Neural cell (in vitro differentiated cells): Measurements from ENCODE around the gene ASS1. TPM values are rescaled to one million over a fixed set of nuclear protein-coding genes. Genes with fewer than 3 reads are reported as not detected.

Experiments
- H2AFZ ChIP-seq: fragments of 200-600, 300-800 bp; sonication (generic), shearing (Covaris generic); 2 replicates; pipeline ENCODE4 v1.6.0; 2014; ENCODE audit warnings: low read depth, mild to moderate bottlenecking, antibody characterized with exemption, low read length, moderate library complexity
- H3F3A ChIP-seq: fragments of 200-600 bp; shearing (Covaris generic); 2 replicates; pipeline ENCODE4 v1.6.1; 2016; ENCODE audit warnings: mild to moderate bottlenecking, moderate library complexity, mixed read lengths, antibody characterized with exemption, low read length; ENCODE audit not compliant: insufficient read depth, poor library complexity, severe bottlenecking
- H3K27ac ChIP-seq: fragments of 200-600, 300-800 bp; sonication (generic), shearing (Covaris generic); 2 replicates; pipeline ENCODE4 v1.5.1; 2014; ENCODE audit warnings: mild to moderate bottlenecking, low read length, moderate library complexity
- H3K27me3 ChIP-seq: fragments of 300-800, 200-600 bp; sonication (generic), shearing (Covaris generic); 2 replicates; pipeline ENCODE4 v1.6.0; 2014; ENCODE audit warnings: mild to moderate bottlenecking, low read depth, low read length, moderate library complexity; ENCODE audit not compliant: insufficient read depth
- H3K36me3 ChIP-seq: fragments of 300-800, 200-600 bp; sonication (generic), shearing (Covaris generic); 2 replicates; pipeline ENCODE4 v1.5.1; 2014; ENCODE audit warnings: mild to moderate bottlenecking, antibody characterized with exemption, low read length, moderate library complexity; ENCODE audit not compliant: insufficient read depth
- H3K4me2 ChIP-seq: fragments of 300-800, 200-600 bp; sonication (generic), shearing (Covaris generic); 2 replicates; pipeline ENCODE4 v1.6.0; 2014; ENCODE audit warnings: mild to moderate bottlenecking, low read length
- H3K4me3 ChIP-seq: fragments of 300-800, 200-600 bp; sonication (generic), shearing (Covaris generic); 2 replicates; pipeline ENCODE4 v1.5.1; 2014; ENCODE audit warnings: mild to moderate bottlenecking, low read length, moderate library complexity
- H3K79me2 ChIP-seq: fragments of 200-600 bp; shearing (Covaris generic); replicated peaks from 2 replicates; pipeline ENCODE4 v1.6.0; 2014; ENCODE audit warnings: mild to moderate bottlenecking, low read length, moderate library complexity; ENCODE audit not compliant: insufficient read depth
- H3K9ac ChIP-seq: fragments of 300-800, 200-600 bp; sonication (generic), shearing (Covaris generic); 2 replicates; pipeline ENCODE4 v1.6.1; 2016; ENCODE audit warnings: mild to moderate bottlenecking, low read length, mixed read lengths
- H3K9me2 ChIP-seq: fragments of 200-600 bp; shearing (Covaris generic); 2 replicates; pipeline ENCODE4 v1.6.1; 2016; ENCODE audit warnings: mild to moderate bottlenecking, low read length, mixed read lengths; ENCODE audit not compliant: insufficient read depth
- H3K9me3 ChIP-seq: fragments of 200-600, 300-800 bp; sonication (generic), shearing (Covaris generic); 2 replicates; pipeline ENCODE4 v1.6.1; 2016; ENCODE audit warnings: mild to moderate bottlenecking, mixed run types, low read length, moderate library complexity, mixed read lengths
- H4K20me1 ChIP-seq: fragments of 200-600 bp; shearing (Covaris generic); 2 replicates; pipeline ENCODE4 v1.6.1; 2016; ENCODE audit warnings: mild to moderate bottlenecking, mixed run types; ENCODE audit not compliant: insufficient read depth
- EP300 ChIP-seq: fragments of 450-650 bp; conservative IDR thresholded peaks from 2 replicates; pipeline ENCODE4 v1.6.1; 2014; ENCODE audit warnings: antibody characterized with exemption, mild to moderate bottlenecking, moderate library complexity; ENCODE audit not compliant: poor library complexity, severe bottlenecking
- EZH2 ChIP-seq: fragments of 200-600, 300-800 bp; shearing (Covaris generic), sonication (generic); IDR thresholded peaks from 2 replicates; pipeline ENCODE4 v1.6.1; 2014; ENCODE audit warnings: antibody characterized with exemption, low read length, borderline replicate concordance, mild to moderate bottlenecking; ENCODE audit not compliant: insufficient read depth, poor library complexity, severe bottlenecking
- MXI1 ChIP-seq: fragments of 450-650 bp; conservative IDR thresholded peaks from 2 replicates; pipeline ENCODE4 v1.6.1; 2014; ENCODE audit warnings: antibody characterized with exemption, mild to moderate bottlenecking; ENCODE audit not compliant: poor library complexity, severe bottlenecking
- POLR2AphosphoS5 ChIP-seq: IDR thresholded peaks from 2 replicates; pipeline ENCODE4 v1.6.1; 2012
- RAD21 ChIP-seq: fragments of 450-650 bp; conservative IDR thresholded peaks from 2 replicates; pipeline ENCODE4 v1.6.1; 2014; ENCODE audit warnings: antibody characterized with exemption, mild to moderate bottlenecking, moderate library complexity
- SMC3 ChIP-seq: fragments of 450-650 bp; conservative IDR thresholded peaks from 2 replicates; pipeline ENCODE4 v1.6.1; 2014; ENCODE audit warnings: antibody characterized with exemption, mild to moderate bottlenecking, moderate library complexity; ENCODE audit not compliant: poor library complexity
- TAF1 ChIP-seq: IDR thresholded peaks from 2 replicates; pipeline ENCODE4 v1.6.1; 2012; ENCODE audit warnings: low read depth
- polyA plus RNA-seq: library from polyadenylated mRNA; depleted of rRNA; stranded (reverse); fragments of >200 nt; gene quantifications from 2 replicates; pipeline ENCODE4 v1.2.3, GENCODE V29; 2014
- TF ChIP-seq, protein P1 (sequence below): fragments of 450-650 bp; IDR thresholded peaks from 2 replicates; pipeline ENCODE4 v1.5.1; 2014; ENCODE audit warnings: antibody characterized with exemption, mild to moderate bottlenecking, moderate library complexity; ENCODE audit not compliant: poor library complexity, severe bottlenecking
- TF ChIP-seq, protein P2 (sequence below): IDR thresholded peaks from 2 replicates; pipeline ENCODE4 v1.6.1; 2012; ENCODE audit warnings: borderline replicate concordance

The ASS1 gene
- polyA plus RNA-seq, 1 donor from 2014 or later: 2.6 TPM

DNA sequence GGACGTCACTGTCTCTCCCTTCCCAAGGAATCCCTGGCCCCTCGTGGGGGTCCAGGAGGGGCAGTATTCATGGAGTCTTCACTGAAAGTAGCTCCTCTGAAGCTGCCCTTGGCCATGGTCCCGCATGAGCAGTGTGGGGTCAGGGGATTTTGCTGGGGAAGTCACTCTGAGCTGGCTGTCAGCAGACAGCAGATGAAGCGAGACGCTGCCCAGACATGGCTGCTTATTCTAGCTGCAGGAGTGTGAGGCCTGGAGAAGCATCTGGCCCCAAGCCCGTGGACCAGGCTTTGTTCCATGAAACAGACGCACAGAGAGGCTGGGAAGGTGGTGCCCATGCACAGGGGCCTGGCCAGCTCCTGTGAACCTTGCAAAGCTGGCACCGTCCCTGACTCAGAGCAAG is 21.5 kb upstream of the ASS1 start:
- no peaks in the 10 kb centered on the region for H3K36me3 ChIP-seq
- H3K9ac ChIP-seq: no peak overlapping the region
- no peaks in the 10 kb centered on the region for H3K9me2 ChIP-seq
- TF ChIP-seq, protein P1, sequence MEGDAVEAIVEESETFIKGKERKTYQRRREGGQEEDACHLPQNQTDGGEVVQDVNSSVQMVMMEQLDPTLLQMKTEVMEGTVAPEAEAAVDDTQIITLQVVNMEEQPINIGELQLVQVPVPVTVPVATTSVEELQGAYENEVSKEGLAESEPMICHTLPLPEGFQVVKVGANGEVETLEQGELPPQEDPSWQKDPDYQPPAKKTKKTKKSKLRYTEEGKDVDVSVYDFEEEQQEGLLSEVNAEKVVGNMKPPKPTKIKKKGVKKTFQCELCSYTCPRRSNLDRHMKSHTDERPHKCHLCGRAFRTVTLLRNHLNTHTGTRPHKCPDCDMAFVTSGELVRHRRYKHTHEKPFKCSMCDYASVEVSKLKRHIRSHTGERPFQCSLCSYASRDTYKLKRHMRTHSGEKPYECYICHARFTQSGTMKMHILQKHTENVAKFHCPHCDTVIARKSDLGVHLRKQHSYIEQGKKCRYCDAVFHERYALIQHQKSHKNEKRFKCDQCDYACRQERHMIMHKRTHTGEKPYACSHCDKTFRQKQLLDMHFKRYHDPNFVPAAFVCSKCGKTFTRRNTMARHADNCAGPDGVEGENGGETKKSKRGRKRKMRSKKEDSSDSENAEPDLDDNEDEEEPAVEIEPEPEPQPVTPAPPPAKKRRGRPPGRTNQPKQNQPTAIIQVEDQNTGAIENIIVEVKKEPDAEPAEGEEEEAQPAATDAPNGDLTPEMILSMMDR: no peak
- no peak for TF ChIP-seq EP300
- no peak for TF ChIP-seq SMC3
- no peak for TF ChIP-seq TAF1
- TF ChIP-seq MXI1: no peak
- no peak for TF ChIP-seq RAD21
- TF ChIP-seq, protein P2, sequence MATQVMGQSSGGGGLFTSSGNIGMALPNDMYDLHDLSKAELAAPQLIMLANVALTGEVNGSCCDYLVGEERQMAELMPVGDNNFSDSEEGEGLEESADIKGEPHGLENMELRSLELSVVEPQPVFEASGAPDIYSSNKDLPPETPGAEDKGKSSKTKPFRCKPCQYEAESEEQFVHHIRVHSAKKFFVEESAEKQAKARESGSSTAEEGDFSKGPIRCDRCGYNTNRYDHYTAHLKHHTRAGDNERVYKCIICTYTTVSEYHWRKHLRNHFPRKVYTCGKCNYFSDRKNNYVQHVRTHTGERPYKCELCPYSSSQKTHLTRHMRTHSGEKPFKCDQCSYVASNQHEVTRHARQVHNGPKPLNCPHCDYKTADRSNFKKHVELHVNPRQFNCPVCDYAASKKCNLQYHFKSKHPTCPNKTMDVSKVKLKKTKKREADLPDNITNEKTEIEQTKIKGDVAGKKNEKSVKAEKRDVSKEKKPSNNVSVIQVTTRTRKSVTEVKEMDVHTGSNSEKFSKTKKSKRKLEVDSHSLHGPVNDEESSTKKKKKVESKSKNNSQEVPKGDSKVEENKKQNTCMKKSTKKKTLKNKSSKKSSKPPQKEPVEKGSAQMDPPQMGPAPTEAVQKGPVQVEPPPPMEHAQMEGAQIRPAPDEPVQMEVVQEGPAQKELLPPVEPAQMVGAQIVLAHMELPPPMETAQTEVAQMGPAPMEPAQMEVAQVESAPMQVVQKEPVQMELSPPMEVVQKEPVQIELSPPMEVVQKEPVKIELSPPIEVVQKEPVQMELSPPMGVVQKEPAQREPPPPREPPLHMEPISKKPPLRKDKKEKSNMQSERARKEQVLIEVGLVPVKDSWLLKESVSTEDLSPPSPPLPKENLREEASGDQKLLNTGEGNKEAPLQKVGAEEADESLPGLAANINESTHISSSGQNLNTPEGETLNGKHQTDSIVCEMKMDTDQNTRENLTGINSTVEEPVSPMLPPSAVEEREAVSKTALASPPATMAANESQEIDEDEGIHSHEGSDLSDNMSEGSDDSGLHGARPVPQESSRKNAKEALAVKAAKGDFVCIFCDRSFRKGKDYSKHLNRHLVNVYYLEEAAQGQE: no peak
- no peak for TF ChIP-seq EZH2
- no peak for TF ChIP-seq POLR2AphosphoS5
- no peaks in the 10 kb centered on the region for H3K27me3 ChIP-seq
- H3K27ac ChIP-seq: no peak overlapping the region
- no peak overlapping the region for H2AFZ ChIP-seq
- no peak overlapping the region for H3K4me3 ChIP-seq
- no peaks in the 10 kb centered on the region for H3K9me3 ChIP-seq
- H3K4me2 ChIP-seq: no peak overlapping the region
- no peaks in the 10 kb centered on the region for H3K79me2 ChIP-seq
- H3F3A ChIP-seq: no peaks in the 10 kb centered on the region
- H4K20me1 ChIP-seq: no peaks in the 10 kb centered on the region

DNA sequence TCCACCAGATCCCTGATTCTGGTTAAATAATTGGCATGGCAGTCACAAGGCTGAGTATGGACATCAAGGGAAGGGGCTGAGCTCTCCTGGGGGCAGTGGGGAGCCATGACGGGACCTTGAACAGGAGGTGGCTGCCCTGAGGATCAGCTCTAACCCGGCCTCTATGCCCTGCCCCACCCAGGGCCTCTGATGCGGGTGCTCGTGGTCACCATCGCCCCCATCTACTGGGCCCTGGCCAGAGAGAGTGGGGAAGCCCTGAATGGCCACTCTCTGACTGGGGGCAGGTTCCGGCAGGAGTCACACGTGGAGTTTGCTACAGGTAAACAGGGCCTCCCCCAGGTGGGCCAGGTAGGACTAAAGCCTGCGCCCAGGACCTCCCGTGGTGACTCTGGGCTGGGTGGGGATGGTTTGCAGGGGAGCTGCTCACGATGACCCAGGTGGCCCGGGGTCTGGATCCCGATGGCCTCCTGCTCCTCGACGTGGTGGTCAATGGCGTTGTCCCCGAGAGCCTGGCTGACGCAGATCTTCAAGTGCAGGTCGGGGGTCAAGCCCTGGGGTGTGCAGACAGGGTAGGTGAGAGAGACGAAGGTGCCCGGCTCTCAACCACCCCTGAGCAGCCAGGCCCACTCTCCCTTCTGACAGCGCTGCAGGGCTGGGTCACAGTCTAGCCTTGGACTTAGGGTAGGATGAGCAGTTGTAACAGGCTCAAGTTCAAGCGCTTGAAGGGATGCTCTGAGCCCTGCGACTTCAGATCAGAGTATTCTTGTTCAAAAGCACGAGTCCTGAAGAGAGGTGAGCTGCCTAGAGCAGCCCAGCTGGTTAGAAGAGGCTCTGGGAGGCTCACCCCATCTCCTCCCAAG is 19.9 kb upstream of the ASS1 start:
- no peaks in the 10 kb centered on the region for H3K27me3 ChIP-seq
- no peaks in the 10 kb centered on the region for H4K20me1 ChIP-seq
- no peaks in the 10 kb centered on the region for H3F3A ChIP-seq
- no peaks in the 10 kb centered on the region for H3K9me3 ChIP-seq
- H3K9ac ChIP-seq: no peak overlapping the region
- H3K27ac ChIP-seq: no peak overlapping the region
- no peak for TF ChIP-seq MXI1
- TF ChIP-seq, protein P2: no peak
- TF ChIP-seq SMC3: no peak
- TF ChIP-seq, protein P1: no peak
- TF ChIP-seq EP300: no peak
- no peak overlapping the region for H2AFZ ChIP-seq
- no peaks in the 10 kb centered on the region for H3K36me3 ChIP-seq
- H3K79me2 ChIP-seq: no peaks in the 10 kb centered on the region
- no peak overlapping the region for H3K4me2 ChIP-seq
- no peaks in the 10 kb centered on the region for H3K9me2 ChIP-seq
- H3K4me3 ChIP-seq: no peak overlapping the region
